Head of caudate nucleus (tissue), 42 donors: Measurements from ENCODE around the gene CCDC187.

ENCODE experiments used
- DNase-seq, 42 donors: peaks; one replicate each; pipeline versions ENCODE4 v3.0.0 to v3.0.0-alpha.2; 2020 to 2021; ENCODE audit warnings: mixed read lengths in 7 of 42
- intact Hi-C: fragments of 100-400 bp; cut with DNase I; formaldehyde crosslinking; loops from one replicate; pipeline ENCODE4 v1.15.0; 2022

The CCDC187 gene

GRCh38 chr9:136230365-136230764 is 73.5 kb downstream of the CCDC187 start:
- intact Hi-C loops, result no loop called here
- no peak for DNase-seq

GRCh38 chr9:136229096-136230065 is 74.5 kb downstream of the CCDC187 start:
- peak in 3 of 42 donors; percentile 11 to 45 (median 16) for DNase-seq
- intact Hi-C loops, result no loop called here

DNA sequence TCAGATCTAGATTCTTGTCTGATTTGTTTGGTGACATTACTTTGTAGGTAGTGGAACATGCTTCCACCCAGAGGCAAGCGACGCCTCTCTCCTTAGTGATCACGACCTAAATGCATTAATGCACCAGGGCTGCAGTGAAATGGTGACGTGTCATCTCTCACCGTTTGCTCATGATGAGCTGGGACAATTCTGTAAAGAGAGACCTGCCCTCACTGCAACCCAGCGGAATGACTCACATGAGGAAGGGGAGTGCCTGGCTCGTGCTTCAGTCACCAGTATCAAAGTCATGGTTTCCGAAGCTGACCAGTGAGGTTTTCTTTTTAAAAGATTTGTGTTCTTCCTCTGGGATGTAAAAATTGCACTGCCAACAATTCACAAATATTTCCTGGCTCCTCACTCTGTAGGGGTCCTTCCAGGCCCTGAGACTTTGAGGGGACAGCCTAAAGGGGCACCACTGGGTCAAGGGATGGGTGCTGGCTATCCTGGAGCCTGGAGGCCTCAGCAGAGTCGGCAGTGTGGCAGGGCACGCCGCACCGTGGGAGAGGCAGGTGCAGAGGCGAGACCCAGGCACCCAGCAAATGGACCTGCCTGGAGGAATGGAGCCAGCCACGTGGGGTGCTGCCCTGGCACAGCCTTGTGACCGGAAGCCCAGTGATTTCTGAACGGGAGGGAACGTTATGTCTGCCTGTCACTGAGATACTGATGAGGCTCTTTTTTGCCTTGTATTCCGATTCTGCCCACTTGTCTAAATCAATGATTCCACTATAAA is 75.6 kb downstream of the CCDC187 start:
- DNase-seq, result peak in 41 of 42 donors; percentile 22 to 90 (median 60)
- intact Hi-C loops, result no loop called here

GRCh38 chr9:136226680-136227407 is 77.0 kb downstream of the CCDC187 start:
- DNase-seq, result no peak
- intact Hi-C loops, result no loop called here

- intact Hi-C loops, result no loop called here
- peak in 40 of 42 donors; percentile 27 to 76 (median 54) for DNase-seq
These were observed 77.9 kb downstream of the CCDC187 start for GRCh38 chr9:136225748-136226679.

GRCh38 chr9:136225366-136225747 is 78.5 kb downstream of the CCDC187 start:
- peak in 1 of 42 donors; percentile 18 for DNase-seq
- intact Hi-C loops, result no loop called here

DNA sequence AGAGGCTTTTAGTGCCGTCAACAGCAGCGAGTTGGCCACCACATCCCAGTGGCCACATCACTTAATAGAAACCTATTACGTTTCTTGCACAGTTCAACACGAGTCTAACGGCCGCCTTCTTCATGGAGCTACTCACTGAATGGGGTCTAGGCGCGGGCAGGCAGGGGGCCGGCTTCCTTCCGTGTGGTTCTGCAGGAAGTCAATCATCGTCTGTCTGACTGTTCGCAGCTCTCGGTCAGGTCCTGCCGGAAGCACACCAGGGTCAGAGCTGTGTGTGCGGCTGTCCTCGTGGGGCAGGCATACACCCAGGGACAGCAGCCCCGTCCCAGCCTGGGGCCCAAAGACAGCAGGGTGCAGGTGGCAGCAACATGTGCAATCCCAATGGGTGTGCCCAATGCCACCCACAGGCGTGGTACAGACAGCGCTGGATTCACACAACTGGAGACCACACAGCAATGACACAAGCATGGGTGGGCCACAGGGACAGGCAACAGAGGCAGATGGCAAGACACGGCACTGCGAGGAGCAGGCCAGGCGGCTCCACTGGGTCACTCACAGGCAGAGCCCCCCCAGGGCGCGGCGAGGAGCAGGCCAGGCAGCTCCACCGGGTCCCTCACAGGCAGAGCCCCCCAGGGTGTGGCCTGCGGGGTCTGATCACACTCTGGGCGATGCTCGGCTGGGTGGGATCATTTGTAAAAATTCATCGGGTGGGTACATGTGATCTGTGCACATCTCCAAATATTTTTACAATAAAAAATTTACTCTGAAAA is 79.8 kb downstream of the CCDC187 start:
- intact Hi-C loops, result no loop called here
- DNase-seq, result no peak

GRCh38 chr9:136222906-136223285 is 81.0 kb downstream of the CCDC187 start:
- DNase-seq, result no peak
- intact Hi-C loops, result no loop called here

DNA sequence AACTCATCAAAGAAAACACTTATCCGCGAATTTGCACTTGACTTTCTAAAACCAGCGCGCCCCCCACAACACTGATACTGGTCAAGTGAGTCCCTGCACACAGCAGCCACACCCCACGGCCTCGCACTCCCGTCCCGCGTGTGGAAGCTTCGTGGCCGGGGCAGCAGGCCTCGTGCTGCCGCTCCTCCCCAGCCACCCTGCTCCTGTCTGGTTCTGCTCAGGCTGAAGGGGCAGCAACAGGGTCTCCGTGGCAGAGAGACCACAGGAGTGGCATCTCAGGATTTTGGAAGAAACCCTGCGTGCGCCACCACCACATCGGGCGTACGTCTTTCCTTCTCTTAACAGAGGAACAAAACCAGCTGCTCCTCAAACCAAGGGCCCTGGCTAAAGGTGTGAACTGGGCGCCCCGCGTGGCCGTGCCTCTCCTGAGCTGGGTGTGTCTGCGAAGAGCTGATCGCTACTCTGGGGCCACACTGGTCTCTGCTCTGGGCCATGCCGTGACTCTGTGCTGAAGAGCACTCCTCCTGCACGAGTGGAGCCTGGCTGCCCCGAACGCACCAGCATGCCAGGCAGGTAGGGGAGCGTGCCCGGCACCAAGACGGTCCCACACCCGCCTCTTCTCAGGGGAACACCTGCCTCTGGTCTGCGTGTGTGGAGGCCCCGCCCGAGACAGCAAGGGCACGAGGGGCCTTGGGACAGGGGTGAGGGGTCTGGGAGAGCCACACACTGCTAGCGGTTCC is 81.6 kb downstream of the CCDC187 start:
- no peak for DNase-seq
- intact Hi-C loops, result no loop called here

GRCh38 chr9:136220017-136220729 is 83.7 kb downstream of the CCDC187 start:
- intact Hi-C loops, result no loop called here
- DNase-seq, result no peak

DNA sequence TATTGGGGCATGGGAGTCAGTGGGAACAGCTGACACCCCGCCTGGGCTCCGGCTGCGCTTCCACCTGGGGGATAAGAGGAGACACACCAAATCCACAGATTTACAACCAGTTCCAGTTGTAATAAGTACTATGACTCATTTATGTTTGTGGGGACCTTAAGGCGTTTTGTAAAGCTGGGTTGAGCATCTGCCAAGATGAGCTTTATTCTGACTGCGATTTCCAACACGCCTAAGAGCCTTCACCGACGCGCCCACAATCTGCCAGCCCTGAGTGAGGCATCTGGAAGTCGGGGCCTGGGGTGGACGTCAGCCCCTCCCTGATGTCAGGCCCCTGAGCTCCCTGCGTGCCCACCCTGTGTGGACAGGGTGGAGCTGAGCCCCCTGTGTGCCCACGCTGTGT is 84.6 kb downstream of the CCDC187 start:
- no peak for DNase-seq
- intact Hi-C loops, result no loop called here

- no peak for DNase-seq
- intact Hi-C loops, result no loop called here
These were observed 85.2 kb downstream of the CCDC187 start for GRCh38 chr9:136218673-136219072.

DNA sequence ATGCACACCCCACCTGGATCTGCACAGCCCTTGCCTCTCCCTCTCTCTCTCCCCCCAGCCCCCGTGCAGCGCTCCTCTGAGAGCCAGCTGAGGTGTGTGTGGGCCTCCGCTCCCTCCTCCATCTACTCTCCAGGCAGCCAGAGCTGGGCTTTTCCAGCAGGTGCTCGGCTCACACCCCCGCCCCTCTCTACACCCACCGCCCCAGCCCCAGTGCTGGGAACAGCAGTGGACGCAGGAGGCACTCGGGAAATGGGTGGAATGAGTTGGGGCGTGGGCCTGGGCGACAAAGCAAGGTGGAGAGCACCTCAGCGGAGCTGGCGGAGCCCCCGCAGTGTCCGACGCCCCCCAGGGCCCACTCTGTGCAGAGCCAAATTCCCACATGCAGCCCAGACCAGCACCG is 85.6 kb downstream of the CCDC187 start:
- DNase-seq, result no peak
- intact Hi-C loops, result no loop called here

- no peak for DNase-seq
- intact Hi-C loops, result no loop called here
These were observed 87.2 kb downstream of the CCDC187 start for GRCh38 chr9:136216541-136217244.

DNA sequence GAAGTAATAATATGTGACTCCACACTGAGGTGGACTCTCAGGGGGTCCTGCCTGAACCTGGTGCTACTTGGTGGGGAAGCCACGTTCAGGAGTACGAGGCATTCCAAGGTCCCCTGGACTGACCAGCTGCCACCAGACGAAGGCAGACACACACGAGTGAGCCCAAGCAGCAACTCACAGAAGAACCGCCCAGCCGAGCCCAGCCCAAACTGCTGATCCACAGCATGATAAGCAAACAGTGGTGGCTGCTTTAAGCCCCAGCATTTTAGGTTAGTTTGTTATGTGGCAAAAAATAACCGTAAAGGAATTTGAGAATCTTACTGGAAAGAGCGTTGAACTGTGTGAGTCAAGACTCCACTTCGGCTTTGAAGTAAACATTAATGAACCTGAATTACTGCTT is 90.2 kb downstream of the CCDC187 start:
- intact Hi-C loops, result no loop called here
- DNase-seq, result no peak
